Activated CD4-positive, alpha-beta T cell treated with anti-CD3 and anti-CD28 coated beads for 48 hours (primary cell): ENCODE measurements around the gene EIF3F.

ENCODE experiments used
- DNase-seq: peaks from one replicate; pipeline ENCODE4 v3.0.0-alpha.2; 2020

The EIF3F gene

GRCh38 chr11:8023831-8024555 is 36.9 kb downstream of the EIF3F start:
- no peak for DNase-seq

- no peak for DNase-seq
These were observed 38.0 kb downstream of the EIF3F start for GRCh38 chr11:8025123-8025522.

- DNase-seq, result no peak
These were observed 38.7 kb downstream of the EIF3F start for GRCh38 chr11:8025816-8026215.

- DNase-seq, result no peak
These were observed 39.8 kb downstream of the EIF3F start for GRCh38 chr11:8026982-8027381.

- no peak for DNase-seq
These were observed 41.6 kb downstream of the EIF3F start for GRCh38 chr11:8028766-8029165.

- no peak for DNase-seq
These were observed 43.5 kb downstream of the EIF3F start for GRCh38 chr11:8030526-8031247.

- no peak for DNase-seq
These were observed 44.3 kb downstream of the EIF3F start for GRCh38 chr11:8031248-8032115.

- DNase-seq, result no peak
These were observed 45.0 kb downstream of the EIF3F start for GRCh38 chr11:8032122-8032521.

GRCh38 chr11:8032576-8033304 is 45.6 kb downstream of the EIF3F start:
- no peak for DNase-seq

GRCh38 chr11:8033305-8034105 is 46.4 kb downstream of the EIF3F start:
- peak; percentile 65 for DNase-seq

- DNase-seq, result no peak
These were observed 47.0 kb downstream of the EIF3F start for GRCh38 chr11:8034106-8034585.

- DNase-seq, result no peak
These were observed 47.6 kb downstream of the EIF3F start for GRCh38 chr11:8034604-8035190.

GRCh38 chr11:8035200-8035855 is 48.2 kb downstream of the EIF3F start:
- DNase-seq, result no peak

GRCh38 chr11:8036002-8036802 is 49.1 kb downstream of the EIF3F start:
- DNase-seq, result no peak

GRCh38 chr11:8036986-8037385 is 49.8 kb downstream of the EIF3F start:
- DNase-seq, result no peak

GRCh38 chr11:8038393-8038792 is 51.3 kb downstream of the EIF3F start:
- no peak for DNase-seq

- no peak for DNase-seq
These were observed 51.8 kb downstream of the EIF3F start for GRCh38 chr11:8038811-8039529.

- no peak for DNase-seq
These were observed 52.6 kb downstream of the EIF3F start for GRCh38 chr11:8039530-8040260.
